Tibial nerve (tissue), 4 donors: ENCODE data around the gene HOXA3. TPM values are rescaled to one million over a fixed set of nuclear protein-coding genes. Genes with fewer than 3 reads are reported as not detected.

ENCODE experiments used
- DNase-seq, 2 donors: peaks; one replicate each; pipeline ENCODE4 v3.0.0-alpha.2; 2019; ENCODE audit warnings: low spot score in 2 of 2
- H3K27ac ChIP-seq, 4 donors: fragments of 200-600 bp; sonication (generic) in 3 of 4; one replicate each; pipeline ENCODE4 v1.5.1; 2017 to 2019; ENCODE audit warnings: mild to moderate bottlenecking in 1 of 4
- H3K27me3 ChIP-seq, 2 donors: fragments of 200-600 bp; sonication (generic) in 1 of 2; one replicate each; pipeline versions ENCODE4 v1.5.1 to v1.6.0; 2017 to 2019
- H3K36me3 ChIP-seq, 3 donors: fragments of 200-600 bp; sonication (generic); one replicate each; pipeline ENCODE4 v1.5.1; 2018 to 2019
- H3K4me1 ChIP-seq, 4 donors: fragments of 200-600 bp; sonication (generic) in 3 of 4; one replicate each; pipeline ENCODE4 v1.5.1; 2017 to 2019
- H3K4me3 ChIP-seq, 4 donors: fragments of 200-600 bp; sonication (generic) in 3 of 4; one replicate each; pipeline ENCODE4 v1.5.1; 2017 to 2019; ENCODE audit warnings: mild to moderate bottlenecking in 1 of 4, moderate library complexity in 1 of 4
- H3K9me3 ChIP-seq, 4 donors: fragments of 200-600 bp; sonication (generic) in 3 of 4; one replicate each; pipeline ENCODE4 v1.5.1; 2017 to 2019
- CTCF ChIP-seq, 5 experiments: fragments of 200-600 bp in 3 of 5; fragments of 450-650 bp in 2 of 5; sonication (generic) in 3 of 5; IDR thresholded peaks; one replicate each; pipeline ENCODE4 v1.5.1; 2016 to 2019; ENCODE audit warnings: antibody characterized with exemption in 5 of 5, mild to moderate bottlenecking in 3 of 5, moderate library complexity in 2 of 5
- EP300 ChIP-seq, 2 donors: sonication (generic); formaldehyde crosslinking; IDR thresholded peaks; one replicate each; pipeline ENCODE4 v1.6.1; 2017; ENCODE audit warnings: antibody characterized with exemption in 2 of 2, mild to moderate bottlenecking in 1 of 2
- POLR2A ChIP-seq, 2 donors: fragments of 450-650 bp; IDR thresholded peaks; one replicate each; pipeline ENCODE4 v1.6.1; 2017; ENCODE audit warnings: antibody characterized with exemption in 2 of 2, mild to moderate bottlenecking in 2 of 2, moderate library complexity in 2 of 2
- WGBS, 2 donors: methylation state at CpG; one replicate each; pipeline ENCODE4 v1.1.5; 2018; 5-methylcytosine and 5-hydroxymethylcytosine counted together
- total RNA-seq, 4 donors: library from RNA; depleted of rRNA; stranded (reverse); fragments of >200 nt; gene quantifications; one replicate each; pipeline ENCODE4 v1.1.0, GENCODE V29; 2016

HOXA3 gene
- total RNA-seq, 4 donors from 2014 or later: 7.0 to 18.8 (median 8.7) TPM

GRCh38 chr7:27152816-27153442, 546 bp upstream of the HOXA3 start:
- 38 to 52% methylated on average over 17 to 19 of the region's 22 CpGs for WGBS, 2 donors
- DNase-seq: no peak
- H3K27me3 ChIP-seq: peaks cover 0 to 97% of the 10 kb centered on the region in 2 donors
- peaks cover 0 to 77% (median 21%) of the 10 kb centered on the region in 4 donors for H3K4me1 ChIP-seq
- no peaks in the 10 kb centered on the region for H3K36me3 ChIP-seq
- peak overlapping the region; percentile 38 to 58 (median 42) for H3K4me3 ChIP-seq
- TF ChIP-seq EP300 (IDR thresholded peaks at IDR 0.05) (no peak), CTCF (IDR thresholded peaks at IDR 0.05) (no peak), POLR2A (IDR thresholded peaks at IDR 0.05) (no peak)
- H3K9me3 ChIP-seq: no peaks in the 10 kb centered on the region
- H3K27ac ChIP-seq: peak overlapping the region; percentile 60 to 88 (median 88)

GRCh38 chr7:27151341-27151930, 947 bp downstream of the HOXA3 start:
- H3K4me1 ChIP-seq: peaks cover 0 to 84% (median 23%) of the 10 kb centered on the region in 4 donors
- peak overlapping the region; percentile 38 to 58 (median 42) for H3K4me3 ChIP-seq
- H3K27ac ChIP-seq: peak overlapping the region; percentile 60 to 88 (median 88)
- H3K36me3 ChIP-seq: no peaks in the 10 kb centered on the region
- DNase-seq: no peak
- WGBS, 2 donors: 2 to 3% methylated on average over 26 to 27 of the region's 27 CpGs
- TF ChIP-seq POLR2A (IDR thresholded peaks at IDR 0.05) (no peak), CTCF (IDR thresholded peaks at IDR 0.05) (no peak), EP300 (IDR thresholded peaks at IDR 0.05) (no peak)
- no peaks in the 10 kb centered on the region for H3K9me3 ChIP-seq
- H3K27me3 ChIP-seq: peaks cover 0 to 98% of the 10 kb centered on the region in 2 donors

- Histone ChIP-seq H3K9me3 (no peaks in the 10 kb centered on the region), H3K4me3 (peak overlapping the region; percentile 38 to 58 (median 42)), H3K4me1 (peaks cover 0 to 77% (median 19%) of the 10 kb centered on the region in 4 donors), H3K27ac (peak overlapping the region in 3 of 4 donors; percentile 87 to 88 (median 88)), H3K36me3 (no peaks in the 10 kb centered on the region), H3K27me3 (peaks cover 0 to 98% of the 10 kb centered on the region in 2 donors)
- 0 to 1% methylated on average over 50 of the region's 58 CpGs for WGBS, 2 donors
- DNase-seq: no peak
- TF ChIP-seq POLR2A (IDR thresholded peaks at IDR 0.05) (peak; percentile 28 to 71), CTCF (IDR thresholded peaks at IDR 0.05) (peak; percentile 84 to 94 (median 88)), EP300 (IDR thresholded peaks at IDR 0.05) (peak in 1 of 2 donors; percentile 88)
Measured at GRCh38 chr7:27150568-27151340, 1.6 kb downstream of the HOXA3 start.

GRCh38 chr7:27149842-27150567, 2.4 kb downstream of the HOXA3 start:
- Histone ChIP-seq H3K9me3 (no peaks in the 10 kb centered on the region), H3K27ac (peak overlapping the region in 3 of 4 donors; percentile 77 to 88 (median 88))
- DNase-seq: no peak

More at GRCh38 chr7:27149842-27150567, 2.4 kb downstream of the HOXA3 start:
- peak overlapping the region; percentile 38 to 58 (median 42) for H3K4me3 ChIP-seq
- 45 to 57% methylated on average over 7 to 13 of the region's 13 CpGs for WGBS, 2 donors
- peaks cover 0 to 69% (median 12%) of the 10 kb centered on the region in 4 donors for H3K4me1 ChIP-seq
- peaks cover 0 to 6% (median 0%) of the 10 kb centered on the region in 3 donors for H3K36me3 ChIP-seq
- peaks cover 0 to 98% of the 10 kb centered on the region in 2 donors for H3K27me3 ChIP-seq
- TF ChIP-seq CTCF (IDR thresholded peaks at IDR 0.05): no peak
- TF ChIP-seq EP300 (IDR thresholded peaks at IDR 0.05): no peak
- no peak for TF ChIP-seq POLR2A (IDR thresholded peaks at IDR 0.05)
